ENCODE data around the gene AXDND1. TPM values are rescaled to one million over a fixed set of nuclear protein-coding genes. Genes with fewer than 3 reads are reported as not detected.

The AXDND1 gene
- total and polyA plus RNA-seq, 2 experiments from 2014 or later = not detected

DNA sequence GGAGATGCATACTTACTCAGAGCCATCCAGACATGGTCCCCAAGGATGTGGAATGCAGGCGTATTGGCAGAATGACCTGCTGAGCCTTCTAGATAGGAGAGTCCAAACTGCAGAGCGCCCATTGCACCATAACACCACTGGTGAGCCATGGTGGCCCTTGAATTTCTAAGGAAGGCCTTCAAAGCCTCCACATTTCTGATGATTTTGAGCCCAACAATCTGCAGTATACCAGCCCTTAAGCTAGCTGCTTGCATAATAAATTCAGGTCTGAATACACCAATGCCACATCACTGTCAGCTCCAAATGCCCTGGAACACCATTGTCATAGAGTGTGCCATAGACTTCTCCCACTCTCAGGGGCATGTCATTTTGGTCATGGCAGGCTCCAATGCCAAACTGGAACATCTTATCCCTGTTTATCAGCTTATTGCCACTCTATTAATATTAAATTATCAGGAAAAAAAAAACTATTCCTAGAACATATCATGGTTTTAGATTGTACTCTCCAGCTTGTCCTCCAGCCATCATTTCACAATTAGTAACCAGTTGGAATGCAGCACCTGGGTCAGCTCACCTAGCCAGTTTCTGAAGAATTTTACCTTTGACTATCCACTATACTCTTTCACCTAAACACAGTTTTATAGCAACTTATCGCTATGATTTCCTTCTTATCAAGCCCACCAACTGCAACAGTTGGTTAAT is 183.0 kb downstream of the AXDND1 start:
- TF ChIP-seq EZH2phosphoT487 (IDR thresholded peaks at IDR 0.05; ENCODE audit: insufficient read depth, low read depth) (no peak), EZH2 (IDR thresholded peaks at IDR 0.05; ENCODE audit: insufficient read depth, poor library complexity, severe bottlenecking) (no peak)
- Histone ChIP-seq H3K9ac (no peak overlapping the region), H3K27ac (no peak overlapping the region), H4K20me1 (ENCODE audit: insufficient read depth) (no peaks in the 10 kb centered on the region), H3K9me3 (ENCODE audit: low read depth) (no peaks in the 10 kb centered on the region), H3K9me2 (ENCODE audit: insufficient read depth) (no peaks in the 10 kb centered on the region), H3K4me3 (no peak overlapping the region), H3K4me1 (ENCODE audit: insufficient read depth) (no peaks in the 10 kb centered on the region), H3K36me3 (ENCODE audit: low read depth) (no peaks in the 10 kb centered on the region), H3K79me2 (ENCODE audit: insufficient read depth) (no peaks in the 10 kb centered on the region), H3K27me3 (replicated peaks; ENCODE audit: insufficient read depth) (no peaks in the 10 kb centered on the region), H3F3A (ENCODE audit: insufficient read depth) (no peaks in the 10 kb centered on the region), H3K4me2 (ENCODE audit: unreplicated experiment) (no peak overlapping the region), H2AFZ (no peak overlapping the region)
- in situ Hi-C loops (cut with MboI) = no loop called here
- no peak for DNase-seq
- 15 to 26% methylated on average over 3 of the region's 3 CpGs for WGBS, 2 experiments (ENCODE audit: low coverage in 1 of 2, low lambda C conversion rate in 2 of 2, missing lambda C conversion rate in 2 of 2)

DNA sequence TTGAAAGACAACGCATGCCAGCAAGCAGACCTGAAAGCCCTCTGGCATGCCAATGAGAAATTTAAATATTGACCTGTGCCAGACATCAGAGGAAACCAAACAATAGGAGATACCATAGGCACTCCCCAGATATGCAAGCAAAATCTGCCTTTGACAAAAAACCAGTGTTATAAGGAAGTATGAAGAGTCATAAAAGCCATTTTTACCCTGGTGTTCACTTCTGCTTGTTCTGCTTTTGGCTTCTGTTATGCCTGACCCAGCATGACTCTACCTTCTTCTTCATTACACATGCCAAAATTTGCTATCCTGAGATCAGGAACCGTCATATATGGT is 183.6 kb downstream of the AXDND1 start:
- DNase-seq = no peak
- no peaks in the 10 kb centered on the region for H3K4me1 ChIP-seq (ENCODE audit: insufficient read depth)
- TF ChIP-seq EZH2 (IDR thresholded peaks at IDR 0.05; ENCODE audit: insufficient read depth, poor library complexity, severe bottlenecking) = no peak
- TF ChIP-seq EZH2phosphoT487 (IDR thresholded peaks at IDR 0.05; ENCODE audit: insufficient read depth, low read depth) = no peak
- 23 to 24% methylated on average over 2 of the region's 2 CpGs for WGBS, 2 experiments (ENCODE audit: low coverage in 1 of 2, low lambda C conversion rate in 2 of 2, missing lambda C conversion rate in 2 of 2)
- H3K4me2 ChIP-seq (ENCODE audit: unreplicated experiment) = no peak overlapping the region
- in situ Hi-C loops (cut with MboI) = no loop called here
- H3K9me3 ChIP-seq (ENCODE audit: low read depth) = no peaks in the 10 kb centered on the region
- H3K79me2 ChIP-seq (ENCODE audit: insufficient read depth) = no peaks in the 10 kb centered on the region
- no peaks in the 10 kb centered on the region for H3K9me2 ChIP-seq (ENCODE audit: insufficient read depth)
- H2AFZ ChIP-seq = no peak overlapping the region
- H3K36me3 ChIP-seq (ENCODE audit: low read depth) = no peaks in the 10 kb centered on the region
- no peaks in the 10 kb centered on the region for H3F3A ChIP-seq (ENCODE audit: insufficient read depth)
- H3K9ac ChIP-seq = no peak overlapping the region
- no peak overlapping the region for H3K4me3 ChIP-seq
- no peak overlapping the region for H3K27ac ChIP-seq
- no peaks in the 10 kb centered on the region for H3K27me3 ChIP-seq (replicated peaks; ENCODE audit: insufficient read depth)
- H4K20me1 ChIP-seq (ENCODE audit: insufficient read depth) = no peaks in the 10 kb centered on the region

DNA sequence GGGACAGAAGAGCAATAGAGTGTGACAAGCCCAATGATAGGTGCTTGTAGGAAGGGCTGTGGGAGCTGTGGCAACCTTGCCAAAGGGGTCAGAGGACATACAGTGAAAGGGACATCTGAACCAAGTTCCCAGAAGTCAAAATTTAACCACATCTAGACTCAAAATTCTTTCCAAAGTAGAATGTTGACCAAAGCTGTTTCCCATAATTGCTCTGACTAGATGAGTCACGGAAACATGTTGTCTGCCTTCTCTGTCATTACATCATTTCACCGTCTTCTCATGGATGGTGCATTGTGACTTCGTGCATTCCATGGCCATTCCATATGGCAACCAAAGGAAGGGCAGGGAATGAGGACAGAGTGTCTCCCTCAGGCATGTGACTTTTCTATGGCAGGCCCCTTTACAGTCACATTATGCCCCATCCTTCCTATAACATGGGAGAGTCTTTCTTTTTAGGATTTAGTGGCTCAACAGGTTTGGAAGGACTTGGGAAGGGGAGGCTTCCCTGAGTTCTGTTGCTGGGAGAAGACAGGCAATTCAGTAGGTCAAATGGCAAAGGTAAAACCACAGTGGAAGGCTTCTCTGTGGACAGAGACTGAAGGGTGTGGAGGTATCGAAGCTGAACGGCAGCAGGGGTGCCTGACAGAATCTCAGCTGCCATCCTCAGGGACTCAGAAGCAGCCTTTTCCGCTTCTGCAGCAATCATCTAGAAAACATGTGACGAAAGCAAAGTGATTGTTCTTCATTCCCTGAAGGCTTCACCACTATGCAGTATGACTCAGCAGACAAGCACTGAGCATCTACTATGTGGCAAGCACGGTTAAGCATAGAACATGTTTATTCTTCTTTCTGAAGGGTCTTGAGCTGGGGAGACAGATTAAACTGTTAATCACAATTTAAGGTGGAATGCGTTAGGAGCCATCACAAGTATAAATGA is 185.2 kb downstream of the AXDND1 start:
- Histone ChIP-seq H3K9ac (no peak overlapping the region), H3K36me3 (ENCODE audit: low read depth) (no peaks in the 10 kb centered on the region), H3F3A (ENCODE audit: insufficient read depth) (no peaks in the 10 kb centered on the region), H3K9me2 (ENCODE audit: insufficient read depth) (no peaks in the 10 kb centered on the region), H4K20me1 (ENCODE audit: insufficient read depth) (no peaks in the 10 kb centered on the region), H2AFZ (no peak overlapping the region), H3K4me1 (ENCODE audit: insufficient read depth) (no peaks in the 10 kb centered on the region), H3K79me2 (ENCODE audit: insufficient read depth) (no peaks in the 10 kb centered on the region), H3K4me3 (no peak overlapping the region), H3K27me3 (replicated peaks; ENCODE audit: insufficient read depth) (no peaks in the 10 kb centered on the region), H3K27ac (no peak overlapping the region), H3K4me2 (ENCODE audit: unreplicated experiment) (no peak overlapping the region), H3K9me3 (ENCODE audit: low read depth) (no peaks in the 10 kb centered on the region)
- in situ Hi-C loops (cut with MboI) = no loop called here
- peak; percentile 71 for DNase-seq
- TF ChIP-seq EZH2 (IDR thresholded peaks at IDR 0.05; ENCODE audit: insufficient read depth, poor library complexity, severe bottlenecking) = no peak
- TF ChIP-seq EZH2phosphoT487 (IDR thresholded peaks at IDR 0.05; ENCODE audit: insufficient read depth, low read depth) = no peak
- WGBS, 2 experiments (ENCODE audit: low coverage in 1 of 2, low lambda C conversion rate in 2 of 2, missing lambda C conversion rate in 2 of 2) = 16 to 19% methylated on average over 9 of the region's 9 CpGs

DNA sequence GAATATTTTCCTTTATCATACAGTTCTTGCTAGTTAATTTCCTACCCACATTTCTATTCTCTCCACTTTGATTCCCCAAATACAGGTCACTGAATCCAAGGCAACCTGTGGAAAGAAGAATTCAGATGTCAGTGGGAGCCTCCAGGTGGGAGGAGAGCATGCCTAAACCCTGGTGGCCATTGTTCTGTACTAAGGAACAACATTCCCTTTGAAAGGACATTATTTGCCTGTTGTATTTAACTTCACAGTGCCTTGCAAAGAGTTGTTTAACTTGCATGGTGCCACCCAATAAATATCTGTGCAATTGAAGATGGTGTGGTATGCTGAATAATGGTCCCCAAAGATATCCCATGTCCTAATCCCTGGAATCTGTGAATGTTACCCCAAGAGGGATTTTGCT is 188.7 kb downstream of the AXDND1 start:
- Histone ChIP-seq H3K9me3 (ENCODE audit: low read depth) (no peaks in the 10 kb centered on the region), H3K27me3 (replicated peaks; ENCODE audit: insufficient read depth) (no peaks in the 10 kb centered on the region; the same call in 1 of the 2 replicates), H4K20me1 (ENCODE audit: insufficient read depth) (no peaks in the 10 kb centered on the region), H3K27ac (no peak overlapping the region), H3K9ac (no peak overlapping the region), H3K36me3 (ENCODE audit: low read depth) (no peaks in the 10 kb centered on the region), H3K4me3 (no peak overlapping the region), H2AFZ (no peak overlapping the region), H3K4me1 (ENCODE audit: insufficient read depth) (no peaks in the 10 kb centered on the region), H3K79me2 (ENCODE audit: insufficient read depth) (no peaks in the 10 kb centered on the region), H3K9me2 (ENCODE audit: insufficient read depth) (no peaks in the 10 kb centered on the region), H3F3A (ENCODE audit: insufficient read depth) (no peaks in the 10 kb centered on the region), H3K4me2 (ENCODE audit: unreplicated experiment) (no peak overlapping the region)
- in situ Hi-C loops (cut with MboI) = no loop called here
- DNase-seq = no peak
- TF ChIP-seq EZH2 (IDR thresholded peaks at IDR 0.05; ENCODE audit: insufficient read depth, poor library complexity, severe bottlenecking) (no peak), EZH2phosphoT487 (IDR thresholded peaks at IDR 0.05; ENCODE audit: insufficient read depth, low read depth) (no peak)

Measured in GM23248 (cell line).